ENCODE measurements around the gene PHF12.

DNA sequence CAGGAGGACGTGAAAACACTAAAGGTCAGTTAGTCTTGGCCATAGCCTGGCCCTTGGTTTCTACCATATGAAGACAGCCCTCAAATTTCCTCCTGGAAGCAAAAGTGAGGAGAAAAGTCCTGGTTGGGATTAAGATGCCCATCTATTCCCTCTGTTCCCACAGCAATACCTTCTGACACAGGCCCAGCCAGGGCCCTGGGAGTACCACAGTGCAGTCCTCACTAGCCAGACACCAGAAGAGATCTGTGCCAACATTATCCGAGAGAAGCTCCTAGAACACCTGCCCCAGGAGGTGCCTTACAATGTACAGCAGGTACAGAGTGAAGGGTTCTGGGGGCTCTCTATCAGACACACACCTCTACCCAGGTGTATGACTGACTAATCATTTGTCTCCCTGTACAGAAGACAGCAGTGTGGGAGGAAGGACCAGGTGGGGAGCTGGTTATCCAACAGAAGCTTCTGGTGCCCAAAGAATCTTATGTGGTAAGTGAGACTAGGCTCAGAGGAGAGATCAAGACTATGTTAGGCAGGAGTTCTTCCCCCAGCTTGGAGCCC lies 92.4 kb downstream of the PHF12 start:
- no peak for TF ChIP-seq ZNF274 (IDR thresholded peaks at IDR 0.05; ENCODE audit: low read depth, low read length)
- no peak for TF ChIP-seq YY1 (IDR thresholded peaks at IDR 0.05; ENCODE audit: insufficient read depth, insufficient read length)
